GM18499 (cell line): ENCODE measurements around the gene PEAK1.

ENCODE experiments used
- ATAC-seq: cut with Tn5 transposase; IDR thresholded peaks from one replicate; pipeline ENCODE4 v1.9.1; 2021; ENCODE audit warnings: moderate number of reproducible peaks; ENCODE audit not compliant: insufficient read depth, unreplicated experiment

PEAK1 gene

DNA sequence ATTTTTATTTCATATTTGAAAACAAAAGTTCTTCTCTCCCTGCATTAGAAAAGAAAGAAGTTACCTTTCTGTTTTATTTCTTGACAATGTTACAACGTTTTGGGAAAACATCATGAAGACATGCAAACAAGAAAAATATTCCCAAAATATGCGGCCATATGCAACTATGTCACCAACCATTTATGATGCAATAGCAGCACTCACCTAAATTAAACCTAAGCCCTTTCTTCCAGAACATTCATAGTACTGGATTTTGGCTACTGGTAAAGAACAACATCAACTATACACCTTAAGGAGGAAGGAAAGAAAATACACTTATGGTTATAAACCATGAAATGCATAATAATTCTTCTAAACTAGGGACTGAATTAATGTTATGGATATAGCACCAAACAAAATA is 164.5 kb downstream of the PEAK1 start:
- no peak for ATAC-seq

DNA sequence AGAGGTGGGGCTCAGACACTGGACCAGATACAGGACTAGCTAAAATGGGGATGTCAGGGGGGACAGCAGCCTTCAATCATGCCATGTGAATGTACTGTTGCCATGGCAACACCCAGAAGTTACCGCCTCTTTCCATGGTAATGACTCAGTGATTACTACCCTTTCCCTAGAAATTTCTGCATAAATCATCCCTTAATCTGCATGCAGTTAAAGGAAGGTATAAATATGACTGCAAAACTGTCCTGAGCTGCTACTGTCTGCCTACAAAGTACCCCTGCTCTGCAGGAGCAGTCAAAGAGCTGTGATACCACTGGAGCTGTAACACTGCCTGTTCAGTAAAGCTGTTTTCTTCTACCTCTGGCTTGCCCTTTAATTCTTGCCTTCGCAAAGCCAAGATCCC is 168.2 kb downstream of the PEAK1 start:
- no peak for ATAC-seq

DNA sequence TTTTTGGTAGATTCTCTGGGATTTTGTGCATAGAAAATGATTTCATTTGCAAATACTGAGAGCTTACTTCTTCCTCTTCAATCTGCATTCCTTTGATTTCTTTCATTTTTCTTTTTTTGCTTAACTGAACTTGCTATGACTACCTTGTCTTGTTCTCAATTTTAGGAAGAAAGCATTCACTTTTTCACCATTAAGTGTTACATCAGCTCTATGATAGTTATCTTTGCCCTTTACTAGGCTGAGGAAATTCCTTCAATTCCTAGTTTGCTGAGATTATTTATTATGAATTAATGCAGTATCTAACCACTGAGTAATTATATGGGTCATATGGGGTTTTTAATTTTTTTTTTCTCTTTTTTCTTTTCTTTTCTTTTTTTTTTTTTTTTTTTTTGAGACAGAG is 172.8 kb downstream of the PEAK1 start:
- no peak for ATAC-seq

DNA sequence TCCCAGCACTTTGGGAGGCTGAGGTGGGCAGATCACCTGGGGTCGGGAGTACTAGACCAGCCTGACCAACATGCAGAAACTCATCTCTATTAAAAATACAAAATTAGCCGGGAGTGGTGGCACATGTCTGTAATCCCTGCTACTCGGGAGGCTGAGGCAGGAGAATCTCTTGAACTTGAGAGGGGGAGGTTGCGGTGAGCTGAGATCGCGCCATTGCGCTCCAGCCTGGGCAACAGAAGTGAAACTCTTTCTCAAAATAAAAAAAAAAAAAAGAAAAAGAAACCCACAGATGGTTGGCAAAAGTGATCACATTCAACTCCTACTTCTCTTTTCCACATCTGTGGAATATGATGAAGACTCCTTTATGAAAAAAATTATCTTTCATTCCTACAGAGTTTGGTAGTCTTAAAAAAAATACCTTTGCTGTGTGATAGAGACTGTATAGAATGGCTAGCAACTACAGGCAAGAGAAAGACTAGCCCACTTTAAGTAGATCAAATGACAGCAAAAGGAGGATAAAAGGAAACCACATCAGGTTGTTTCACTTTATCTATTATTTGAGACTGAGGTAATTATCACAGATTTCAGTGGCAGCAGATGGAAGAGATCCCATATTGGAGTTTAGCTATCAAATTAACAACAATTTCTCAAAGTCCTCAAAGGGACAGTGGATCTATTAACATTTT is 176.0 kb downstream of the PEAK1 start:
- ATAC-seq, result no peak

DNA sequence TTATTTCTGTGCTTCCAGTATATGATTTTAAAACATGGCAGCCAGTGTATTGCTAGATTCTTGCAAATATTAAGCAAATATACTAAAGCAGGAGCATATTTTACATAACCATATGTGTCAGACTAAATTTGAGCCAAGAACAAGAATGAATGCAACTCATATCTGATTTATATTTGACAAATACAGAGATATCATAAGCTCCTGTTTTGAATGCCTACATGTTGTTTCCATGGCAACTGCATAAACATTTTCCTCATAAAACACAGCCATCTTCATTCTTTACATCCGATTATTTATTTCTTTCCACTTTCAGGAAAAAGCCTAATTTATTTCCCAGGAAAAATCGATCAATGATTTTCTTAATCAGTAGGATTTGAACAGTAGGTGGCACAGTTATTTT is 176.8 kb downstream of the PEAK1 start:
- ATAC-seq, result no peak

DNA sequence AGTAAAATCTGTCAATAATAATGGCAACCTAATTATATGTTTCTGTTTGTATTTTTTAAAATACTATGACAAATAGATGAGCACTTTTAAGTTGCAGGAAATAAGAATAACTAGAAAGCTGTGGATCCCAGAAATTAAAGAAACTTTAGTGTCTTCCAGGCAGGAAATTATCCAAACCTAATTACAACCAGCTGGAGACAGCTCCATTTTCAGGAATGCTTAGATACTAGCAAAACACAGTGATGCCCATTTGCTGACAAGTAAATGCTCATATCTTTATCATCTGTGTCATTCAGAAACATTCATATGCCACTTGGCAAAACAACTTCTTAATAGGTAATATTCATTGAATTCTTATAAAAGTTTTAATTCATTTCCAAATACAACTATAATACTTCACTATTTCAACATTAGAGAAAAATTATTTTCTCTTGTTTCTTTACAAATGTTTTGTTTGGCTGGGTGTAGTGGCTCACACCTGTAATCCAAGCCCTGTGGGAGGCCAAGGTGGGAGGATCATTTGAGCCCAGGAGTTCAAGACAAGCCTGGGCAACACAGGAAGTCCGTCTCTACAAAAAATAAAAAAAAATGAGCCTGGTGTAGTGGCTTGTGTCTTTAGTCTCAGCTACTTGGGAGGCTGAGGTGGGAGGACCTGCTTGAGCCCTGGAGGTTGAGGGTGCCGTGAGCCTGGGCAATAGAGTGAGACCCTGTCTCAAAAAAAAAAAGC is 179.9 kb downstream of the PEAK1 start:
- no peak for ATAC-seq

DNA sequence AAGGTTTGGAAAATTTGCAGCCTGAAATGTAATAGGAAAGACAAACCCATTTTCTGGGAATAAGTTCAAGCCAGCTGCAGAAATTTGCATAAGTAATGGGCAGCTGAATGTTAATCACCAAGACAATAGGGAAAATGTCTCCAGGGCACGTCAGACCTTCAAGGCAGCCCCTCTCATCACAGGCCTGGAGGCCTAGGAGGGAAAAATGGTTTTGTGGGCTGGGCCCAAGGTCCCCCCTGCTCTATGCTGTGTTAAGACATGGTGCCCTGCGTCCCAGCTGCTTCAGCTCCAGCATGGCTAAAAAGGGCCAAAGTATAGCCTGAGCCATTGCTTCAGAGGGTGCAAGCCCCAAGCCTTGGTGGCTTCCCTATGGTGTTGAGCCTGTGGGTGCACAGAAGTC is 184.3 kb downstream of the PEAK1 start:
- ATAC-seq, result no peak

DNA sequence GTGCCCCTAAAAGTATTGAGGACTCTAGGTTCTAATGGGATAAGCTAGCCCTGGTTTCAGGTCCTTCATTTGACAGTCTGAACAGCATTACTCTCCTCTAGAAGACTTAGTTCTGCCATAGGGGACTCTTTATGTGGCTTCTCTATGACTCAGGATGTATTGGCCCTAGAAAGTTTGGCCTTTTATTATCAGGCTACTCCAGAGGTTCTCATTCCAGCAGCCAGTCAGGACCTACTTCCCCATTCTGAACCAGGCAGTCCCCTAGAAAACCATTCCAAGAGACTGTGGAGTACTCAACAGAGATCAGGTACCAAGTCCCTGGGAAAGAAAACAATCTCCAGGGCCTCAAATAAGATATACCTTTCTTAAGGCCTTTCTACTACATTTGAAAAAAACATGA is 191.1 kb downstream of the PEAK1 start:
- no peak for ATAC-seq

DNA sequence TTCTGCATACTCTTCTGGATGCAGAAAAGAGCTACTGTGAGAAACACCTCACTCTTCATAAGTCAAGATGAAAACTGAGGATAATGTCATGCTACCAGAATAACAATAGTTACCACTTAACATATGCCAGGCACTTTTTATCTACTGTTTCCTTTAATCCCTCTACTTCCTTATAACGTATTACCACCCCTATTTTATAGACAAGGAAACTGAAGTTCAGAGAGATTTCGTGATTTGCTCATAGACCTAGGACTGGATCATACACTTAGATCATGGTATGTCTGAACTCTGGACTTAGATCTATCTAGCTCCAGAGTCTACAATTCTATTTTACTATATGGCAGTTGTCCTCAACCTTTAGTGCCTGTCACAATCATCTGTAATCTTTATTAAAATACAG is 193.3 kb downstream of the PEAK1 start:
- ATAC-seq, result no peak

DNA sequence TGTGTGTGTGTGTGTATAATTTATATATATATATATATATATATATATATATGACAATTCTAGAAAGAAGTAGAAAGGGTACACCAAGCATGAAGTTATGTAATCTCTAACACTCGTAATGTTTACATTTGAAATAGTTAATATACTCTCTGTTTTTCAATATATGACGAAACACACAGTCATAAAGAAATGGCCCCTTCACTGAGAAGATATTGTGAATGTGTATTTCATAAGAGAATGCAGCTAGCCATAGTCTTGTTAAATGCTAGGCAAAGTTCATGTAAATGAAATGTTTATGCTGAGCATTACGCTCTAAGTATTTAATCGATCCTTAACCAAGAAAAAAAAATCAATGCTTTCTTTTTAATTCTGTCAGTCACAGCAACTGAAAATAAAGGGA is 194.3 kb downstream of the PEAK1 start:
- no peak for ATAC-seq

DNA sequence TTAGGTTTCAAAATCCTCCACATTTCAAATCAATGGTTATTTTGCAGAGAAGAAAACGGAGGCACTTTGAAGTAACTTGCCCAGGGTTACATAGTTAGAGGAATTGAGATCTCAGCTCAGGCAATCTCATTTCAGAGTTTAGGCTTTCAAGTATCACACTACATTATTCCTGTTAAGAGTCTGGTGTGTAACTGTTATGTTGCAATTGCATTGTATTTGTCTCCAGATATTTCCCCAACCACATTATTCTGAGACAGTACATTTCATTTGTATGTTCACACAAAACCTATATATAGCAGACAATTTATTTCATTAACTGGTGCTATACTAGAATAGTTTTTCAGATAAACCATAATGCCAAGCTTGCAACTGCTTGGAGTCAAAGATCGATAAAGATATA is 194.8 kb downstream of the PEAK1 start:
- no peak for ATAC-seq

DNA sequence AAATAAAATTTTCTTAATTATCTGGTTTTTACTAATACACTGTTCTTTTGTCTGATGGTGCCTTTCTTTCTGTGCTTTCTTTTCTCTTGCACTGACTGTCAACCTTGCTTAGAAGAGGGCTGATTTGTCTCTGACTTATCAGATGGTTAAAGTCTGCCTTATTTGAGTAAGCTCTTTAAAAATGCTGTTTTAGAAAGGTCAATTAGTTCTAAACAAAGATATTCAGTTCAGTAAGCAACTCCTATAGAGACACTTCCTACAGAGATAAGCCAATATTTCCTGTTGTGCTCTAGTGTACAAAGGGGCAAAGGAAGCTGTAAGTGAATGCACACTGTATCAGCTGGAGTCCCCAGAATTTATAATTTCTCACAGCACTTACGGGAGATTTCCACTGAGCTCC is 195.6 kb downstream of the PEAK1 start:
- ATAC-seq, result no peak

DNA sequence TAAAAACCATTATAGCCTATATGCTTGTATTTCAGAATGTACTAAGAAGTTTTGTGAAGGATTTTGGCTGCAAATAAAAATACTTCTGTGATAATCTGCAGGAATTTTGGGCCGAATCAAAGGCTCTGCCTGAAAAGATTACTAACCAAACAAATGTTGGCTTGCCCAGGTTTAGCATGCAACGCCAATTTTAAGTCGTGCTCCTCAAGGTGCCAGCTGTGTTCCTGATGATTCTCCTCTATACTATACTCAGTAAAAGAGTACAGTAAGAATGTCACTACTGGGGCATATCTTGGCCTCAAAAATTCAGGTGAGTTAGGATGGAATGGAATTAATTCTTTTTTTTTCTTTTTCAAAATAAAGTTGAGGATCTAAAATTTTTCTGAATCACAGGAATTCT is 198.2 kb downstream of the PEAK1 start:
- no peak for ATAC-seq

DNA sequence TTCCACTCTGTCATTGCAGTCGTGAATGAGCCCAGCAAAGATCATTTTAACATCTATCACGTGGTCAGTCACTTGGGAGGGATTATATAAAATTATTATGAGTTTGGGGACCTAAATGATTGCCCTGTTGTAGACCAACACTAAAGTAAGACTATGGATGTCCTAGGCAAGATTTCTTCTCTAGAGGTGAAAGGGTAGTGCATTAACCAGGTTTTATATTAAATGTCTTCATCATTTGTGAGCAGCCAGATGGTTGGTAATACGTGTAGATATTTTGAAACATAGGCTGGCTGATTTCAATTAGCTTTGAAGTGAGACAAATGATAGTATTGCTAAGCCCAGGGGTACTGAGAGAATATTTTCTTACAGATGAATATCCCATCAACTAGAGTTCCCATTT is 198.7 kb downstream of the PEAK1 start:
- ATAC-seq, result no peak

DNA sequence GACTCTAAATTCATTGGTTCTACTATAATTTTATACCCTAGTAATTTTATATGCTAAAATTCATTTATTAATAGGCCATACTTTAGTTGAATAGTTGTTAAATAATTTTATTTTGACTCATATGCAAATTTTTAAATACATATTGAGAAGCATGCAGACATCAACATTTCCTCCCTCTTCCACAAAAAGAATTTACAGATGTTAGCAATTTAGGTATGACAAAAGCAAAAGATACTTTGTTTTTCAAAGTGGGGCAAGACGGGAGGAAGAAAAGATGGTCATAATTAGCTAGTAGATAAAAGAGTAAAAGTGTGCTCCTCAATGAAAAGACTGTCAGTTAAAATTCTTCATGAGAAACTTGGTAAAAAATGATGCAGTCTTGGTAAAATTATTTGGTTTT is 200.1 kb downstream of the PEAK1 start:
- ATAC-seq, result no peak

DNA sequence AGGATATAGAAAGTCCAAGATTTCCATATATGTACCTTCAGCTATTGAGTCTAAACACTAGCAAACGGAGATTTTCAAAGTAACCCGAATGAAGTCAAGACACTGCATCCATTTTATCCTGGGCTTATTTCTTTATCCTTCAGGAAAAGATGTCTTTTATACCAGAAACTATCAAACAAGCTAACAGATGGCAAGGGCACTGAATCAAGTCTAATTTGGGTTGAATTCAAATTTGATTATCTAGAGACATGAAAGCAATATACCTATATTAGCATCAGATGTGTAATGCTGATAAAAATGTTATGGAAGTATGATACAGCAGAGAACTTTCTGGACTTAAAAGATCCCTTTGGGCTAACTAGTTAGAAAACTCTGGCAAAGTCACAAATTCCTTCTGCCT is 210.7 kb downstream of the PEAK1 start:
- no peak for ATAC-seq

DNA sequence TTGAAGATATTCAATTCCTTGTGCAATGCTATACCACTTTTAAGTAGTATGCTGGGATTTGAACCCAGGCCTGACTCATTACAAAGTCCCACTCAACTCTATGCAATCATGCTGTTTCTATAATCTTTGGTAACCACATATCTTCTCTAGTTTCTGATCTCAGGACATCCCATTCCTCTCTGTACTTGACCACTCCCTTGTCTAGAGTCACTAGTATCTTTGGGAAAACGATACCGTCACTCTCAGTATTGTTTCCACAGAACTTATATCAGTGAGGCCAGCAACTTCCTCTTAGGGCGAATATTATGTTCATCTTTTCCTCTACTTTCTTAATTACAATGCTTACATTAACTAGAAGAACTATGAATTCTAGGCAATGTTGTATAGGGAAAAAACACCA is 211.7 kb downstream of the PEAK1 start:
- no peak for ATAC-seq

DNA sequence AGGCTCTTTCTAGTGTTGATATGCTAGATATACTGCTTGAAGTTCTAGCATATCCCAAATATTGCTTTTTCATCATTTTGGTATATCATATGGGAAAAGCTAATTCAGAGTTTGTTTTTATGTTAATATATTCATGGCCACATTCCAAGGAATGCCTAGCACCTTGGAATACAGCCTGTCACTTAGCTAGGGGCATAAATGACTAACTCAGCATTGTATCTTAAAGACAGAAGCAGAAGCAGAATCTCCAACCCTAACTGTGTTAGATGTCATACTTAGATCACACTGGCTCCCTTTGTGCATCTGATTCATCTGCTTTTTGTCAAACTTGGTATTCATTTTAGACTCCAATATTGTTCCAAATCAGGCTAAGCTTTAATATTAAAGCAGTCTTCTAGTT is 218.2 kb downstream of the PEAK1 start:
- ATAC-seq, result no peak

DNA sequence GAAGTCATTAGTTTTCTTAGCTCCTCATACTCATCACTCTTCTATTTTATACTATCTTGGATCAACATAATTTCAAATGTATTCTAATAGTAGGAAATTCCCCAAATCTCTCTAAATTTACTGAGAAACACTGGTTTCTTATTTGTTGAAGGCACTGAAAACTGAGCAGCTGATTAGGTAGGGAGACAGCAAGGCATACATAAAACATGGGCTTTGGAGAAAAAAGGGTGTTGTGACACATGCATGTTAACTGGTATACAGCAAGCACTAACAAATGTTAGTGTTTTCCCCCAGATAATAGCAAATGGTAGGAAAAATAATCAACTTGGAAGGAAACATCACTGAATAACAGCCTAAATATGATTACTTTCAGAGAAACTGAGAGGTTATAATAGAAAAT is 223.5 kb downstream of the PEAK1 start:
- ATAC-seq, result no peak

DNA sequence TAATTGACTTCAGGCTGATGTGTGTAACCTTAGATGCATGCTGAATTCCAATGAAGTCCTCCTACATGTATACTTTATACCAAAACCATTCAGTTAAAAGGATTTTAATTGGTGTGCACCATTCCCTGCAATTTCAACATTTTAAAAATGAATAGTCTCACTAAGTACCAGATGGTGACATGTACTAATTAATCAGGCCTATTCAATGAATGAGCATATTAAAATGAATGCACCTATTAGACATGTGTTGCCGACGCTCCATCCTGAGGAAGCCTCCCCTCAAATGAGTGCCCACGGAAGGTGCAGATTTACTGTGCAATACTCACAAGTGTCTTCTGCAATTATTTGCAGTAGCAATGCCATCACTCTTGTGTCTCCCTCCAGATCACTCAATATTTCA is 224.3 kb downstream of the PEAK1 start:
- ATAC-seq, result no peak

DNA sequence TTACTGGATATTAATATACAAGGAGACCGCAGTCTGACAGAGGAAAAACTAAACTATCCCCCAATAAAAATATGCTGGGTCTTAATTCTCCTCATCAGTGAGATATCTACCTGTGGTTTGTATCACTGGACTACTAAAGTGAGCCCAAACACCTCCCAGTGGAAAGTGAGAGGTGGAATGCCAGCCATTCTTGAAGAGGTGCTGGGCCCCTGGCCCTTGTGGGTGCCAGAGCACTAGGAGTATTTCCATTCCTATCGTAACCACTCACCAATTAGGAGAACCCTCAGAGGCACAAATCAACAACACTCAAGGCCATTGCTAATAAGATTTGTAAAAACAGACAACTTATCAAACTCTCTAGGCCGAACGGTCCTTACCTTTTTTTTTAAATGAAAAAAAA is 227.5 kb downstream of the PEAK1 start:
- no peak for ATAC-seq

DNA sequence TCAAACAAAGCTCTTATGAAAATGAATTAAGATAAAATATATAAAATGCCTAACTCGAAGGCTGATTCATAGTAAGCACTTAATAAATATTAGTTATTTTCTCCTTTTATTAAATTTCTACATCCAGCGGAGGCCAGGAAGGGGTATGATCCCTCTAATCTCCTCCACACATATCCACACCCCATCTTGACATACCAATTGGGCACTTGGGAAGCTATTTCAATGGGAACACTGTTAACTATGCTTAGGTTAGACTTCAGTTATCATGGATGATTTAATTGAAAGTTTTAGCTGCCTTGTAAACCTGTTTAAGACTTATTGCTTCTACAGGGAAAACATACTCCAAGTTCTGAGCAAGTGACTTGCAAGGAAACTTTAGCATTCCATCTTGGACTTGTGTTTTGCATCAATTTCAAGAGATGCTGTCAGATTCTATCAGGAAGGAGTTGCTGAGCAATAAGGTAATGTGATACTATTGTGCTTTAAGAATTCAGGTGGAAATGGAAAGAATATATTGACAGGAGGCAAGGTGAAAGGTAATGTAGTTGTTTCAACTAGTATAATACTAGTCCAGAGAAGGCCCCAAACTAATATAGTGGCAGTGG is 228.6 kb downstream of the PEAK1 start:
- no peak for ATAC-seq
